ENCODE measurements around the gene SLC25A47.
A peak's percentile ranks its signal among the peaks of the same experiment; 100 is the strongest.
"Not testable (repeated sequence)": the region's sequence is repeated elsewhere in the genome, so short reads cannot be mapped to it uniquely, and the experiment has no call there.

SLC25A47 gene

DNA sequence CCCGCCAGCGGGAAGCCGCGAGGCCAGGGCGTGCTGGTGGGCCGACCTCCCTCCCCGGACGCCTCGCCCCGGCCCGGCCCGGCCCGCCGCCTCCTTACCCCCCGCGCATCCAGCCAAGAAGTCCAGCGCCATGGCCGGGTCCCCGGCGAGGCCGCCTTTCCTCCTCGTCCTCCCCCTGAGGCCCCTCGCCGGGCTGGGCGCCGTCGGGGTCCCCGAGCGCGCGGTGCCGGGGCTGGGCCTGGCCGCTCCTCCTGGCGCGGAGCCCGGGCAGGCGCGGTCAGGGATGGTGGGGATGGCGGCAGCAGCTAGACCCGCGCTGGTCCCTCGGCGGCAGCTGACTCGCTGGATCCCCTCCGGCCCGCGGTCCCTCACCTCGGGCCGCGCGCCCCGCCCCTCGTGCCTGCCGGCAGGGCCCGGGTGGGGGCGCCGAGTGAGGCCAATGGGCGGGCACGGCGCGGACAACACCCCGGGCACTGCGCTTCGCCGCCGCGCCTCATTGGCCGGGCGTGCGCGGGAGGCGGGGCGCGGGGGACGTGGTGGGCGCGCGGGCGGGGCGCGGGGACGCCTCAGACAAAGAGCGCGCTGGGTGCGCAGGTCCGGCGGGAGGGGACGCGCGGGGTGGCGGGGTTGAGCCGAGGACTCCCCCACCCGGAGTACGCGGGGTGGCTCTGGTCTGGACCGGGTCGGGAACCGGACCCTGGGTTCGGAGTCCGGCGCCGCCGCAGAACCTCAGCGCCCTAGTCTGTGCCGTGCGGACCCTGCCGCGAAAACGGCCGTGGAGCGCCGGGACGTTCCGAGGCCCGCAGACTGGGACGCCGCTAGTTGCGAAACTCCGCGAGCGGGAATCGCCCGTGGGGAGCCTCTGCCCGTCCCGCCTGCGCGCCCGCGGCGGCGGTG, 16.8 kb upstream of the SLC25A47 start, which contains the start of gene SLC25A29:
Gene SLC25A29 (minus strand): TSS at position 344 of the 897 bp plus-strand sequence. CDS start 212 bp downstream, at position 132.
- DNase-seq, result peak; percentile 90

DNA sequence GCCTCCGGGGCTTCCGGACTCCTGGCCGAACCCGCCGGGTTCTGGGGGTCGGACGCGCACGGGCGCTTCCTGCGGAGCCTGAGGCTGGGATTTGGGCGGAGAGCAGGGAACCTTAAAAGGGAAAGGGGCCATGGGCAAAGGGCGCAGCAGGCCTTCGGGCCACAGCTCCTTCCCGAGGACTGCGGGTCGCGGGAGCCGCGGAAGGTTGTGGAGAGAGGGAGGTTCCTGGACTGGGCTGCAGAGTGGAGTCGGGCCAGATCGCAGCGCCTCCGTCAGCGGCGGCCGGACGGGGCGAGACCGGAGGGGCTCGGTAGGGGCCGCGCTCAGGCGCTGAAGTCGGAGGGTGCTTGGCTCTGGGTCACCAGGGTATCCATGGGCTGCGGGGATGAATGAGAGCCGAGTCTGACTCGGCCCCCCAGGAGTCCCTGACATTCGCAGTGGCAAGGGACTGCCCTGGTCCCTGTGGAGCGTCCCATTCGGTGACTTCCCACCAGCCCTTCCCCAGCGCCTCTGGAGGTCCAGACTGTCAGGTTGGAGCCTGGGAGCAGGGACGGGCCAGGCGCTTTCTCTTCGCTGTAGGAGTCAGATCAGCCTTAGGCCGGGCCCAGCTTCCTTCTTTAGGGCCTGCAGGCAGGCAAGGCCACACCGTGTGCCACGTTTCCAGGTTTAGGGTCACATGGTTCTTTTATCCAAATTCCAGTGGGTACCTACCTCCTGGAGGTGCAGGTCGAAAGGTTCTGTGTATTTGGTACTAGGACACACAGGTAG, 16.0 kb upstream of the SLC25A47 start:
- DNase-seq, result peak; percentile 41

- DNase-seq, result peak; percentile 20
Observed at GRCh38 chr14:100307766-100308426, 15.2 kb upstream of the SLC25A47 start.

- not testable (repeated sequence) for DNase-seq
Observed at GRCh38 chr14:100308427-100308792, 14.7 kb upstream of the SLC25A47 start.

DNA sequence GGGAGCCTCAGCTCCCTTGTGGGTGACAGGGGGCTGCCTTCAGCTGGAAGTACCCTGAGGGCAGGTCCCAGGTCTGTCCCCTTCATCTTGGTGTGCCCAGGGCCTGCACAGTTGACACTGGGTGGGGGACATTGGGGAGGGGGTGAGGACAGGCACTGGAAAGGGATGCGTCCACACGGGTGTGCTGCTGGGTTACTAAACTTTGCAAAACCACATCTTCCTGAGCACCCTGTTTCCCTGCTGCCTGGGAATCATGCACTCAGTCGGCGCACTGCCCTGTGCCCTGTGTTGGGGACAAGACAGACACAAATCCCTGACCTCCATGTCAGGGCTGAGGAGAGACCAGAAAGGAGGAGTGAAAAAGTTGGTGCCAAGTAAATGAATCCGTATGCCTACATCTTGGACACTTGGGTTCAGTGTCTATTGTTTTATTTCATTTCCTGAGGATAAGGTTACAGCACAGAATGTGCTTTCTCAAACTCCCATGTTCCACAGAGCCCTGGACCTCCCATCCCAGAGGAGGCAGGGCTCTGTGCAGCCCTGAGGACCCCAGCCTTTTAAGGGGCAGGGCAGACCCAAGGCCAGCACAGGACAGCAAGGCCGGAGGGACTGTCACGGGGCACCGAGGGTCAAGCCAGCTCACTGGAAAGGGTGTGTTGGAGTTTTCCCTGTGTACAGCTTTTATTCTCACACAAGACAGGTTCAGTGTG, 14.0 kb upstream of the SLC25A47 start:
- no peak for DNase-seq

DNA sequence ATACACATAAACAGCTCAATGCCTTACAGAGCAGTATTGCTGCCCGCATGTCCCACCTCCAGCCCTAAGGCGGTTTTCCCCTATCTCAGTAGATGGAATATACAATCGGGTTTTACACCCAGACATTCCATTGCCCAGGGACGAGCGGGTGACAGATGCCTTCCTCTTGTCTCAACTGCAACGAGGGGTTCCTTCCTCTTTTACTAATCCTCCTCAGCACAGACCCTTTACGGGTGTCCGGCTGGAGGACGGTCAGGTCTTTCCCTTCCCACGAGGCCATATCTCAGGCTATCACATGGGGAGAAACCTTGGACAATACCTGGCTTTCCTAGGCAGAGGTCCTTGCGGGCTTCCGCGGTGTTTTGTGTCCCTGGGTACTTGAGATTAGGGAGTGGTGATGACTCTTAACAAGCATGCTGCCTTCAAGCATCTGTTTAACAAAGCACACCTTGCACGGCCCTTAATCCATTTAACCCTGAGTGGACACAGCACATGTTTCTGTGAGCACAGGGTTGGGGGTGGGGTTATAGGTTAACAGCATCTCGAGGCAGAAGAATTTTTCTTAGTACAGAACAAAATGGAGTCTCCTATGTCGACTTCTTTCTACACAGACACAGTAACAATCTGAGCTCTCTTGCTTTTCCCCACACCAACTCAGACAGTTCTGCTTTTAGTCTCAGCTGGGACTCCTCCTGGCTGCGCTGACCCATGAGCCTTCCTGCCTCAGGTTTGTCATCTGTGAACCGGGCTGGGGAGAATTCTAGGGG, 10.8 kb upstream of the SLC25A47 start:
- DNase-seq, result peak; percentile 62

GRCh38 chr14:100312877-100313400, 10.2 kb upstream of the SLC25A47 start:
- DNase-seq, result no peak

GRCh38 chr14:100313464-100314230, 9.5 kb upstream of the SLC25A47 start:
- DNase-seq, result no peak

GRCh38 chr14:100314724-100315123, 8.4 kb upstream of the SLC25A47 start:
- DNase-seq, result no peak

- no peak for DNase-seq
Observed at GRCh38 chr14:100317389-100317788, 5.8 kb upstream of the SLC25A47 start.

DNA sequence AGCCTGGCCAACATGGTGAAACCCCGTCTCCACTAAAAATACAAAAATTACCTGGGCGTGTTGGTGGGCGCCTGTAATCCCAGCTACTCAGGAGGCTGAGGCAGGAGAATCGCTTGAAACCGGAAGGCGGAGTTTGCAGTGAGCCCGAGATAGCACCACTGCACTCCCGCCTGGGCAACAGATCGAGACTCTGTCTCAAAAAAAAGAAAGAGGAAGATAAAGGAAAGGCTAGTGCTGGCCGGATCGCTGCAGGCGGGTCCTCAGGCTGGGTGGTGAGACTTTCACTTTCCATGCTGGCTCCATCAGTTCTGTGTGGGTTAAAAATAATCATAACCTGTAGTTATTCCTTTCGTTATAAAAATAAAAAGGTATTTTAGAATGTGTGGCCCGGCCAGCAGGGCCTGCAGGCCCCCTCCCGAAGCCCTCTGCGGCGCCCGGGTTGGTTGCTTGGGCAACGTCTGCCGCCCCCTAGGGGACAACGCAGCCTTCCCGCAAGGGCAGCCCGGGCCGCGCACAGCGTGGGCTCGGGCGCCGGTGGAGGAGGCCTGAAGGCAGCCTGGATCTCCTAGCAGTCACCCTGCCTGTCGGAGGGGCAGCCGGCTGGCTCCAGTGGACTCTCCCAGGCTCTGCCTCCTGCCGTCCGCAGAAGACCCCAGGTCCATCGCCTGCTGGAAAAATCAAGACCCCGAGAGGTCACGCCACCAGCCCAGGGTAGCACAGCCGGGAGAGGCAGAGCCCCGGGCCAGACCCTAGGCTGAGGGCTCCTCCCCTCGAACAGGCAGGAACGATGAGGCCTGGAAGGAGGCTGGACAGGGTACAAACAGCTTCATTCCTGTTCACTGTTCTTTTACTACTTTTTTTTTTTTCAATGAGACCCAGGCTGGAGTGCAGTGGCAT, 5.0 kb upstream of the SLC25A47 start:
- DNase-seq, result no peak

DNA sequence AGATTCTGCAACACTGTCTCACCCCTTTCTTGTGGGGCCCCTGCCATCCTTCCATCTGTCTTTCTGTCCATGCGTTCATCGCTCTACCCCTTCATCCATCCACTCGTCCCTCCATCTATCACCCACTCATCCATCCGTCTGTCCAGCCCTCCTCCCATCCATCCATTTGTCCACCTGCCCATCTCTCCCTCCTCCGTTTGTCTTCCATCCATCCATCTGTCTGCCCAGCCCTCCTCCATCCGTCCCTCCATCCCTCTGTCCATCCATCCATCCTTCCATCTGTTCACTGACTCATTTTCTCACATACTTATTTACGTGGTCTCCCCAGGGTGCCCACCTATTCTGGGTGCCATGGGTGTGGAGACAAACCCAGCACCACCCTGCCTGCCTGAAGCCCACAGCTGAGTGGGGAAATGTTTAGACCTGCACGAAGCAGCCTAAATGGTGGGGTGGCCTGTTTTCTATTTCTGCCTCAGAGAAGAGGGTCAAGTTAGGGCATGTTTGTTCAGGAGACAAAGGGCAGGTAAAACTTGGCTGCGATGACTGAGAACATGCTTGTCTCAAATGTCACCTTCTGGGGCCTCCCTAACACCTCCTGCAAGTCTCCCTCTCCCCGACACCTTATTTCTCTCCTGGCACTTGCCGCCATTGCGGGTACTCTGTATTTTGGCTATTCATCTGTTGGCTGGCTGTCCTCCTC, 2.8 kb upstream of the SLC25A47 start:
- no peak for DNase-seq

- DNase-seq, result no peak
Observed at GRCh38 chr14:100321473-100322137, 1.5 kb upstream of the SLC25A47 start.

GRCh38 chr14:100322138-100322957, 791 bp upstream of the SLC25A47 start:
- DNase-seq, result no peak

DNA sequence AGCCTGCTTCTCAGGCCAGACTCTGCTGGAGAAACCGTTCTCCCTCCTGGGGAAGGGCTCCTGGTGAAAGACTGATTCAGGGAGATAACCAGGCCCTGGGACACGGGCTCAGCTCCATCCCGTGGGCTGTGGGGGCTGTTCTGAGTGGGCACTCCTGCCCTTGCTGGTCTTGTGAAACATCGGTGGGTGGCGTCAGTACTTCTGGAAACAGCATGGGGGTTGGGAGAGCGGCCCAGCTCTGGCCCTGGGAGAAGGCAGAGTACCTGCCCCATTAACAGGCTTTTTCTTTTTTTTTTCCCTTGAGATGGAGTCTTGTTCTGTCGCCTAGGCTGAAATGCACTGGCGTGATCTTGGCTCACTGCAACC, 786 bp downstream of the SLC25A47 start:
- DNase-seq, result no peak

GRCh38 chr14:100325231-100325632, 2.1 kb downstream of the SLC25A47 start:
- DNase-seq, result no peak

DNA sequence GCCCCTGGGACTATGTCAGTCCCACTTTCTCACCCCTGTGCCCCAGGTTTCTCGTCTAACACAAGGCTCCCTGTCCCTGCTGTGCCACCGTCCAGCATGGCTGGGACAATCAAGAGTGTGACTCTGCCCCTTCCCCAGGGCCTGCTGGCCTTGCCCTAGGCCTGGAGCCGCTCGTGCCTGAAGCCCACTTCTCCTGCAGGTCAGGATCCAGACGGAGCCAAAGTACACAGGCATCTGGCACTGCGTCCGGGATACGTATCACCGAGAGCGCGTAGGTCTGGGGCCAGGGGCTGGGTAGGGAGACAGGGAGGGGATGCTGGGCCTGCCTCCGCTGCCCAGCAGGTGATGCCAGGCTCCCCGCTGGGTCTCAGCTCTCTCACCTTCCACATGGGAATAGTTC, 2.8 kb downstream of the SLC25A47 start:
- DNase-seq, result no peak

GRCh38 chr14:100327128-100327527, 4.0 kb downstream of the SLC25A47 start:
- no peak for DNase-seq

All from NCI-H82 (cell line).